Breast epithelium (tissue), 3 donors: ENCODE measurements around the gene LYPD6B.

ENCODE experiments used
- POLR2AphosphoS5 ChIP-seq, 3 donors: sonication (generic); formaldehyde crosslinking; IDR thresholded peaks; one replicate each; pipeline ENCODE4 v1.6.1; 2017; ENCODE audit warnings: antibody characterized with exemption in 3 of 3
- TF ChIP-seq, protein P1 (sequence below), 3 donors: fragments of 450-650 bp; IDR thresholded peaks; one replicate each; pipeline ENCODE4 v1.5.1; 2016 to 2017; ENCODE audit warnings: antibody characterized with exemption in 3 of 3, mild to moderate bottlenecking in 3 of 3, moderate library complexity in 3 of 3

DNA sequence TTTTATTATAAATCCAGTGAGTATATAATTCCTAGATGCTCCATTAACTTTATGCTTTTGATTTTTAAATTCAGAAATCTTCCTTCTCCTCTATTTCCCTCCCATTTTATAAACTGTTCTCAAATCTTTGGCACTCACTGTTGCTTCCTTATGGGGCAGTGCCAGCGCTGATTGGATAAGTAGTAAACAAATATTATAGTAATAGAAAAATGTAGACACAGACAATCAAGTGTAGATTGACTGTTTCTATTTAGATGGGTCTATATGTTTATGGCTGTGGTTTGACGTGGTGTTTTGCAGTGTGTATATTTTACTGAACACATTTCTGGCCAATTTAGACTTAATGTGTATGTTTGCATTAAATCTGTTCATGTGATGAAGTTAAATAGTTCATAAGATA lies 36.6 kb downstream of the LYPD6B start:
- no peak for TF ChIP-seq POLR2AphosphoS5 (IDR thresholded peaks at IDR 0.05)
- TF ChIP-seq, protein P1, sequence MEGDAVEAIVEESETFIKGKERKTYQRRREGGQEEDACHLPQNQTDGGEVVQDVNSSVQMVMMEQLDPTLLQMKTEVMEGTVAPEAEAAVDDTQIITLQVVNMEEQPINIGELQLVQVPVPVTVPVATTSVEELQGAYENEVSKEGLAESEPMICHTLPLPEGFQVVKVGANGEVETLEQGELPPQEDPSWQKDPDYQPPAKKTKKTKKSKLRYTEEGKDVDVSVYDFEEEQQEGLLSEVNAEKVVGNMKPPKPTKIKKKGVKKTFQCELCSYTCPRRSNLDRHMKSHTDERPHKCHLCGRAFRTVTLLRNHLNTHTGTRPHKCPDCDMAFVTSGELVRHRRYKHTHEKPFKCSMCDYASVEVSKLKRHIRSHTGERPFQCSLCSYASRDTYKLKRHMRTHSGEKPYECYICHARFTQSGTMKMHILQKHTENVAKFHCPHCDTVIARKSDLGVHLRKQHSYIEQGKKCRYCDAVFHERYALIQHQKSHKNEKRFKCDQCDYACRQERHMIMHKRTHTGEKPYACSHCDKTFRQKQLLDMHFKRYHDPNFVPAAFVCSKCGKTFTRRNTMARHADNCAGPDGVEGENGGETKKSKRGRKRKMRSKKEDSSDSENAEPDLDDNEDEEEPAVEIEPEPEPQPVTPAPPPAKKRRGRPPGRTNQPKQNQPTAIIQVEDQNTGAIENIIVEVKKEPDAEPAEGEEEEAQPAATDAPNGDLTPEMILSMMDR (IDR thresholded peaks at IDR 0.05): no peak
